ENCODE measurements around the gene ZBTB16. TPM values are rescaled to one million over a fixed set of nuclear protein-coding genes. Genes with fewer than 3 reads are reported as not detected.

Gene ZBTB16
- total and polyA plus RNA-seq, 2 donors (not counting 3 experiments of a cell fraction or from before 2014, with no cell fraction given): 9.8 to 20.3 TPM

DNA sequence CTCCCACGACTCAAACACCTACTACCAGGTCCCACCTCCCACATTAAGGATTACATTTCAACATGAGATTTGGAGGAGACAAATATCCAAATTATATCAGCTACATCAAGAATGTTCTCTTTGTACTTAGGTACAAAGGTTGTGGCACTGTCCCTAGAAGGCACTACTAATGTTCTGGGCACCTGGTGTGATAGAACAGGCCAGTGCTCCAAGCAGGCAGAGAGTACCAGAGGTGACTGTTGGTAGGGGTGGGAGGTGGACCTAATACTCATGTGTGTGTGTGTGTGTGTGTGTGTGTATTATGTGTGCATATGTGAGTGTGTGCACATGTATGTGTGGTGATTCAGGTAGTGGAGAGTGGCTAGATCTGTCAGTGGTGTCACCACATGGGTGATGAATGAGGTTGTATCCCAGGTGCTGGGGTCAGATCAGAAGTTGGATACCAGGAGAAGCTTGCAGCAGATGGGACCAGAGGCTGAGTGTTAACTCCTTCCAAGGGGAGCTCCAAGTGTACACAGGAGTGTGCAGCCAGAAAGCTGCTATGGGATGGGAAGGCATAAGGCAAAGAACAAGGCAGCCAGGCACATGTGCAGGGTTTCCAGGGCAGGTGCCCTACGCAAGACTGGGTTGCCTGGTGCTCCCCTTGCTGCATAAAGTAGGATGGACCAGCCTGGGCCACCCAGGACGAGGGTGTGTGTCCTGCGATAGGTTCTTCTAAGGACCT, 219.0 kb downstream of the ZBTB16 start:
- Histone ChIP-seq H3K27me3 (ENCODE audit: control insufficient read depth in 2 of 2, insufficient read depth in 2 of 2, low read length in 2 of 2) (peaks cover 10 to 20% of the 10 kb centered on the region in 2 experiments), H3K4me2 (ENCODE audit: insufficient read depth, low read length) (no peak overlapping the region), H3K9me3 (replicated peaks; ENCODE audit: control insufficient read depth, insufficient read depth, low read length) (no peaks in the 10 kb centered on the region), H3K79me2 (ENCODE audit: control insufficient read depth, insufficient read depth, low read length) (no peaks in the 10 kb centered on the region), H3K27ac (ENCODE audit: insufficient read depth, low read depth, low read length) (no peak overlapping the region), H3K9me1 (replicated peaks; ENCODE audit: control insufficient read depth, extremely low read depth, insufficient read depth, low read length) (no peaks in the 10 kb centered on the region), H3K36me3 (ENCODE audit: control insufficient read depth in 2 of 2, extremely low read depth in 1 of 2, insufficient read depth in 2 of 2, low read length in 2 of 2) (no peaks in the 10 kb centered on the region), H3K4me1 (ENCODE audit: control insufficient read depth, extremely low read depth, insufficient read depth, low read length) (peaks cover 17% of the 10 kb centered on the region), H3K9ac (replicated peaks; ENCODE audit: extremely low read depth, insufficient read depth, low read length) (no peak overlapping the region), H3K4me3 (replicated peaks in 1 of 3; ENCODE audit: insufficient read depth in 1 of 3, low read depth in 1 of 3, low read length in 3 of 3) (no peak overlapping the region), H4K20me1 (replicated peaks; ENCODE audit: control insufficient read depth, extremely low read depth, insufficient read depth, low read length) (no peaks in the 10 kb centered on the region), H2AFZ (ENCODE audit: low read depth, low read length) (no peak overlapping the region)
- dilution Hi-C loops (cut with MboI; ENCODE audit: extremely low pct_ligation_motif_present, low sequenced_read_pairs): no loop called here
- BruUV-seq (replicated peaks): no TSS peak
- ChIA-PET POLR2A (no interaction called here), CTCF (interaction anchor here (0.7 to 1.9 kb wide), 7 partner anchors 13 to 472 kb away, joined by 3 to 5 read pairs (median 3); partner anchors contain the start of gene NNMT)
- FAIRE-seq: no peak
- DNase-seq (ENCODE audit: low read depth, low spot score): no peak
- intact Hi-C loops (cut with micrococcal nuclease): no loop called here
- TF ChIP-seq MYC (IDR thresholded peaks at IDR 0.05; ENCODE audit: low read depth, low read length) (no peak), JUN (IDR thresholded peaks at IDR 0.05; ENCODE audit: borderline replicate concordance, insufficient read depth, insufficient read length, low read depth) (no peak), POLR2AphosphoS5 (IDR thresholded peaks at IDR 0.05; ENCODE audit: insufficient read depth, low read depth, low read length) (no peak), CTCF (IDR thresholded peaks at IDR 0.05; ENCODE audit: extremely low read depth in 1 of 2, insufficient read depth in 1 of 2, low read depth in 1 of 2, low read length in 2 of 2) (no peak), MAX (IDR thresholded peaks at IDR 0.05; ENCODE audit: insufficient read depth, insufficient read length) (no peak), GATA2 (IDR thresholded peaks at IDR 0.05; ENCODE audit: insufficient read depth, insufficient read length, low read depth, low read length) (no peak), POLR2A (IDR thresholded peaks at IDR 0.05; ENCODE audit: low read depth, low read length) (no peak), EZH2 (IDR thresholded peaks at IDR 0.05; ENCODE audit: borderline replicate concordance, low read depth, low read length, severe bottlenecking) (no peak), FOS (IDR thresholded peaks at IDR 0.05; ENCODE audit: borderline replicate concordance, insufficient read depth, low read length) (no peak)

All from endothelial cell of umbilical vein (primary cell).